NK-92 treated with Interleukin-12 subunit alpha and Interleukin-12 subunit beta, amount 100 ng/mL, for 24 hours (cell line): ENCODE data around the gene ROR2.
"Not testable (repeated sequence)": the region's sequence is repeated elsewhere in the genome, so short reads cannot be mapped to it uniquely, and the experiment has no call there.

Experiments
- DNase-seq: peaks from one replicate; lab custom pipeline; 2025; lab: John Stamatoyannopoulos, UW

ROR2 gene

GRCh38 chr9:91949946-91950664 is at the start of gene ROR2:
TSS of gene ROR2 (minus strand) at chr9:91950228.
- DNase-seq = no peak

- no peak for DNase-seq
Observed at GRCh38 chr9:91995000-91995655, 45.1 kb upstream of the ROR2 start.

GRCh38 chr9:91994422-91994821 is 44.4 kb upstream of the ROR2 start:
- DNase-seq = no peak

GRCh38 chr9:91992461-91993041 is 42.5 kb upstream of the ROR2 start:
- DNase-seq = no peak

GRCh38 chr9:91991721-91992341 is 41.8 kb upstream of the ROR2 start:
- no peak for DNase-seq

- no peak for DNase-seq
Observed at GRCh38 chr9:91986248-91986647, 36.2 kb upstream of the ROR2 start.

- no peak for DNase-seq
Observed at GRCh38 chr9:91985692-91986091, 35.7 kb upstream of the ROR2 start.

GRCh38 chr9:91978740-91979414 is 28.8 kb upstream of the ROR2 start:
- no peak for DNase-seq

GRCh38 chr9:91975254-91975653 is 25.2 kb upstream of the ROR2 start:
- DNase-seq = not testable (repeated sequence)

GRCh38 chr9:91972711-91973110 is 22.7 kb upstream of the ROR2 start:
- DNase-seq = no peak

- no peak for DNase-seq
Observed at GRCh38 chr9:91972076-91972626, 22.1 kb upstream of the ROR2 start.

GRCh38 chr9:91967259-91967658 is 17.2 kb upstream of the ROR2 start:
- no peak for DNase-seq

GRCh38 chr9:91966503-91966902 is 16.5 kb upstream of the ROR2 start:
- DNase-seq = no peak

- DNase-seq = no peak
Observed at GRCh38 chr9:91963711-91964240, 13.7 kb upstream of the ROR2 start.

- no peak for DNase-seq
Observed at GRCh38 chr9:91960367-91960766, 10.3 kb upstream of the ROR2 start.

GRCh38 chr9:91958174-91958573 is 8.1 kb upstream of the ROR2 start:
- no peak for DNase-seq

- DNase-seq = no peak
Observed at GRCh38 chr9:91954841-91955471, 4.9 kb upstream of the ROR2 start.

- no peak for DNase-seq
Observed at GRCh38 chr9:91953718-91954117, 3.7 kb upstream of the ROR2 start.

GRCh38 chr9:91951944-91952520 is 2.0 kb upstream of the ROR2 start:
- DNase-seq = no peak

GRCh38 chr9:91949392-91949945 is 559 bp downstream of the ROR2 start:
- no peak for DNase-seq
